GM23338 (cell line): Measurements from ENCODE around the gene RNF4. TPM values are rescaled to one million over a fixed set of nuclear protein-coding genes. Genes with fewer than 3 reads are reported as not detected.

Source experiments
- ATAC-seq: fragments of 200-7000 bp; cut with Tn5 transposase; 3 replicates; pipeline ENCODE4 v1.9.1; 2020
- DNase-seq: peaks from one replicate; pipeline ENCODE4 v3.0.0-alpha.2; 2015; ENCODE audit warnings: low spot score
- H2AFZ ChIP-seq: fragments of 200-600 bp; sonication (generic); 2 replicates; pipeline ENCODE4 v1.8.0; 2016; ENCODE audit warnings: antibody characterized with exemption, mild to moderate bottlenecking, moderate library complexity
- H3F3A ChIP-seq: fragments of 200-600 bp; sonication (generic); replicated peaks from 2 replicates; pipeline ENCODE4 v1.8.0; 2017; ENCODE audit warnings: antibody characterized with exemption, mixed run types, low read depth
- H3K27ac ChIP-seq: fragments of 200-600 bp; sonication (generic); 2 replicates; pipeline ENCODE4 v1.6.1; 2016; ENCODE audit warnings: low read depth
- H3K27me3 ChIP-seq: fragments of 200-600 bp; sonication (generic); 2 replicates; pipeline ENCODE4 v1.8.0; 2016; ENCODE audit warnings: mild to moderate bottlenecking, mixed run types, moderate library complexity; ENCODE audit not compliant: insufficient read depth
- H3K36me3 ChIP-seq: fragments of 200-600 bp; sonication (generic); 2 replicates; pipeline ENCODE4 v1.8.0; 2016; ENCODE audit warnings: mild to moderate bottlenecking; ENCODE audit not compliant: insufficient read depth
- H3K4me1 ChIP-seq: fragments of 200-600 bp; sonication (generic); 2 replicates; pipeline ENCODE4 v1.8.0; 2016; ENCODE audit warnings: mild to moderate bottlenecking, moderate library complexity; ENCODE audit not compliant: insufficient read depth
- H3K4me2 ChIP-seq: fragments of 200-600 bp; sonication (generic); 2 replicates; pipeline ENCODE4 v1.7.1; 2017; ENCODE audit warnings: mixed run types
- H3K4me3 ChIP-seq: fragments of 200-600 bp; sonication (generic); 2 replicates; pipeline ENCODE4 v1.6.1; 2016; ENCODE audit warnings: mixed run types
- H3K79me2 ChIP-seq: fragments of 200-600 bp; sonication (generic); replicated peaks from 2 replicates; pipeline ENCODE4 v1.8.0; 2017; ENCODE audit warnings: mild to moderate bottlenecking; ENCODE audit not compliant: insufficient read depth
- H3K9me2 ChIP-seq: fragments of 200-600 bp; sonication (generic); 2 replicates; pipeline ENCODE4 v1.8.0; 2017; ENCODE audit not compliant: insufficient read depth
- H4K20me1 ChIP-seq: fragments of 200-600 bp; sonication (generic); replicated peaks from 2 replicates; pipeline ENCODE4 v1.8.0; 2017; ENCODE audit warnings: mild to moderate bottlenecking; ENCODE audit not compliant: insufficient read depth
- H3K27ac Mint-ChIP-seq: 2 replicates; pipeline ENCODE4 v1.8.0; 2020; ENCODE audit warnings: inconsistent platforms, mild to moderate bottlenecking, moderate library complexity, mixed read lengths
- H3K27me3 Mint-ChIP-seq: 3 replicates; pipeline ENCODE4 v1.8.0; 2022; ENCODE audit warnings: low read depth, mild to moderate bottlenecking, moderate library complexity, mixed read lengths, inconsistent platforms; ENCODE audit not compliant: insufficient read depth, poor library complexity
- H3K36me3 Mint-ChIP-seq: 3 replicates; pipeline ENCODE4 v1.8.0; 2021; ENCODE audit warnings: low read depth, mild to moderate bottlenecking, inconsistent platforms, moderate library complexity, mixed read lengths
- H3K4me1 Mint-ChIP-seq: 3 replicates; pipeline ENCODE4 v1.8.0; 2020; ENCODE audit warnings: mild to moderate bottlenecking, inconsistent platforms, mixed read lengths
- H3K4me3 Mint-ChIP-seq: 3 replicates; pipeline ENCODE4 v1.8.0; 2021; ENCODE audit warnings: moderate library complexity, mild to moderate bottlenecking, inconsistent platforms, mixed read lengths
- H3K9me3 Mint-ChIP-seq: 3 replicates; pipeline ENCODE4 v1.8.0; 2020; ENCODE audit warnings: moderate library complexity, mild to moderate bottlenecking, inconsistent platforms, mixed read lengths
- CREB1 ChIP-seq: fragments of 250-450 bp; sonication (Bioruptor Pico); IDR thresholded peaks from 2 replicates; pipeline ENCODE4 v1.5.0; 2020; ENCODE audit warnings: low read depth, mild to moderate bottlenecking, moderate library complexity
- CTCF ChIP-seq, 2 experiments: fragments of 200-600 bp in 1 of 2; sonication (generic) in 1 of 2; conservative IDR thresholded peaks; 2 replicates each; pipeline versions ENCODE4 v1.5.1 to v1.6.1; 2016 to 2017; ENCODE audit warnings: antibody characterized with exemption in 2 of 2, low read depth in 2 of 2, mild to moderate bottlenecking in 2 of 2, moderate library complexity in 1 of 2
- ETS1 ChIP-seq: IDR thresholded peaks from 2 replicates; pipeline ENCODE4 v1.6.1; 2016; ENCODE audit warnings: antibody characterized with exemption
- EZH2 ChIP-seq: fragments of 200-600 bp; sonication (generic); IDR thresholded peaks from one replicate; pipeline ENCODE4 v1.8.0; 2017; ENCODE audit warnings: antibody characterized with exemption, mild to moderate bottlenecking, low read depth; ENCODE audit not compliant: unreplicated experiment
- EZH2phosphoT487 ChIP-seq: fragments of 200-600 bp; sonication (generic); IDR thresholded peaks from one replicate; pipeline ENCODE4 v1.8.1; 2018; ENCODE audit warnings: antibody characterized with exemption; ENCODE audit not compliant: unreplicated experiment
- JUNB ChIP-seq: IDR thresholded peaks from one replicate; pipeline ENCODE4 v1.6.1; 2016; ENCODE audit warnings: antibody characterized with exemption; ENCODE audit not compliant: unreplicated experiment
- NANOG ChIP-seq: IDR thresholded peaks from 2 replicates; pipeline ENCODE4 v1.6.1; 2016; ENCODE audit warnings: antibody characterized with exemption, borderline replicate concordance
- STAT1 ChIP-seq: IDR thresholded peaks from one replicate; pipeline ENCODE4 v1.6.1; 2016; ENCODE audit warnings: antibody characterized with exemption; ENCODE audit not compliant: unreplicated experiment
- ZNF114 ChIP-seq: fragments of 250-450 bp; sonication (Bioruptor Pico); IDR thresholded peaks from 2 replicates; pipeline ENCODE4 v1.5.0; 2020; ENCODE audit warnings: mild to moderate bottlenecking, moderate library complexity
- ZNF331 ChIP-seq: fragments of 250-450 bp; sonication (Bioruptor Pico); IDR thresholded peaks from 2 replicates; pipeline ENCODE4 v1.5.0; 2020; ENCODE audit warnings: low read depth, mild to moderate bottlenecking, moderate library complexity
- ZNF462 ChIP-seq: fragments of 250-450 bp; sonication (Bioruptor Pico); IDR thresholded peaks from 2 replicates; pipeline ENCODE4 v1.5.0; 2020; ENCODE audit warnings: mild to moderate bottlenecking, moderate library complexity
- polyA plus RNA-seq: library from polyadenylated mRNA; unstranded; fragments of >200 nt; fragmentation: Nextera tagmentation; extraction: Ambion mirVana; gene quantifications from 2 replicates; pipeline ENCODE4 v1.2.1, GENCODE V29; 2016
- total RNA-seq: library from RNA; depleted of rRNA; stranded (reverse); fragments of >200 nt; shearing (Covaris generic); gene quantifications from 2 replicates; pipeline ENCODE4 v1.2.3, GENCODE V29; 2014

The RNF4 gene
- total and polyA plus RNA-seq, 2 experiments from 2014 or later: 47.7 to 77.2 TPM

GRCh38 chr4:2497931-2498330 lies 29.0 kb downstream of the RNF4 start:
- H3K36me3 Mint-ChIP-seq: peaks cover 89% of the 10 kb centered on the region
- H3K27ac Mint-ChIP-seq: no peak overlapping the region
- no peaks in the 10 kb centered on the region for H3K27me3 Mint-ChIP-seq
- Histone ChIP-seq H3K4me2 (no peak overlapping the region), H3K36me3 (peaks cover 59% of the 10 kb centered on the region), H3K27ac (no peak overlapping the region), H3K9me2 (no peaks in the 10 kb centered on the region), H3K27me3 (no peaks in the 10 kb centered on the region), H3K4me3 (no peak overlapping the region), H3K4me1 (no peaks in the 10 kb centered on the region), H3F3A (peaks cover 16% of the 10 kb centered on the region), H2AFZ (no peak overlapping the region), H4K20me1 (peaks cover 59% of the 10 kb centered on the region), H3K79me2 (peaks cover 83% of the 10 kb centered on the region)
- no peak for ATAC-seq
- H3K4me3 Mint-ChIP-seq: no peak overlapping the region
- H3K4me1 Mint-ChIP-seq: no peaks in the 10 kb centered on the region
- no peak for TF ChIP-seq EZH2phosphoT487
- no peak for TF ChIP-seq JUNB
- TF ChIP-seq ZNF331: no peak
- no peak for TF ChIP-seq CREB1
- no peak for TF ChIP-seq CTCF (conservative IDR thresholded peaks at IDR 0.05; ENCODE audit: low read depth in 2 of 2)
- no peak for TF ChIP-seq EZH2
- no peak for TF ChIP-seq STAT1
- TF ChIP-seq NANOG: no peak
- TF ChIP-seq ETS1: no peak
- no peak for TF ChIP-seq ZNF114 (CRISPR knock-in tag)
- no peak for TF ChIP-seq ZNF462 (CRISPR knock-in tag)
- H3K9me3 Mint-ChIP-seq: no peaks in the 10 kb centered on the region
- DNase-seq: no peak
